ENCODE results near the gene RNF31. TPM values are rescaled to one million over a fixed set of nuclear protein-coding genes. Genes with fewer than 3 reads are reported as not detected.

The RNF31 gene
- total RNA-seq, 1 donor from 2014 or later: 79.4 TPM

GRCh38 chr14:24204163-24205146, 57.2 kb downstream of the RNF31 start:
- DNase-seq (ENCODE audit: low read depth): no peak
- TF ChIP-seq CTCF (conservative IDR thresholded peaks at IDR 0.05; ENCODE audit: low read depth, low read length): no peak
- H3K4me3 ChIP-seq (ENCODE audit: low read depth, low read length): no peak overlapping the region

DNA sequence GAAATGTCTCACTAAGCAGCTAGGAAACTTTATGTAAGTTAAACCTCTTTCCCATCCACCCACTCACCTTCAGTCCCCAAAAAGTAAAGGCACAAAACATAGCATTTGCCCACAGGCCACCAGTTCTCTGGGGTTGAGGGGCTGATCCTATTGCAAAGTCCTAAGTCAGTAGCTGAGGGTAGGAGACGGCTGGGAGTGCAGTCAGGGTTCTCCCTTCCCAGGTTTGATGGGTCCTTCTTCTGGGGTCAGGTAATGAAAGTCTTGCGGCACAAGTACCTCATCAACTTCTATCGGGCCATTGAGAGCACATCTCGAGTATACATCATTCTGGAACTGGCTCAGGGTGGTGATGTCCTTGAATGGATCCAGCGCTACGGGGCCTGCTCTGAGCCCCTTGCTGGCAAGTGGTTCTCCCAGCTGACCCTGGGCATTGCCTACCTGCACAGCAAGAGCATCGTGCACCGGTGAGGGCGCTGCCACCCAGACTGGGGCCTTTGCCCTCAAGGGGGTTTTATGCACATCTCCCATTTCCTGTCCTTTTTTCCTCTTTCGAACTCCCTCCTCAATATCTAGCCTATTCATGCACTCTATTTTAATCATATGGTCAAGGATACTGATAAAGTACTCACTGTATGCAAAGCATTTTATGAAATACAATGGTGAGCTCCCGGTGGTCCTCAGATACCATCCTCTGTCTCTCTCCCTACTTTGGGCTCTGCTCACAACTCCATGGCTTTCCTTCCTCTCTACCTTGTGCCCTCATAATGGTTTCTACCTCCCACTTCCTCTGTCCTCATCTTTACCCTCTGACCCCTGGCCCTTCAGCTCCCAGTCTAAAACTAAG, 59.2 kb downstream of the RNF31 start:
- TF ChIP-seq CTCF (conservative IDR thresholded peaks at IDR 0.05; ENCODE audit: low read depth, low read length): no peak

GRCh38 chr14:24207104-24207551, 59.8 kb downstream of the RNF31 start:
- no peak overlapping the region for H3K4me3 ChIP-seq (ENCODE audit: low read depth, low read length)
- DNase-seq (ENCODE audit: low read depth): no peak
- no peak for TF ChIP-seq CTCF (conservative IDR thresholded peaks at IDR 0.05; ENCODE audit: low read depth, low read length)

More for the DNA sequence above, 59.2 kb downstream of the RNF31 start:
- H3K4me3 ChIP-seq (ENCODE audit: low read depth, low read length): no peak overlapping the region
- DNase-seq (ENCODE audit: low read depth): no peak

DNA sequence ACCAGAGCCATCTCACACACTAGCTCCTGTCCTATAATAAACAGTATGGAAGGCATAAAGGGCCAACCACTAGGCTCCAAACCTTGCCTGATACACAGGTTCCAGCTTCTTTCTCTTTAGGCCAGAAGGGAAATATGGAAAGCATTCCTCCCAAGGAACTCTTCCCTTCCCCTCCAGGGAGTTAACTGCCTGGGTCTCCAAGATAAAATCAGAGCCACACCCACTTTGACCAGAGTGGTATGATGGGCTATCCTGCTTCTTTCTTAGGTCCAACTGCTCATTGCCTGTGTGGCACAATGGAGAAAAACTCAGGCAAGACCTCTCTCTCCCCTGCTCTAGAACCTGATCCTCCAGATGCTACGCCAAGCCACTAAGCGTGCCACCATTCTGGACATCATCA, 60.3 kb downstream of the RNF31 start:
- no peak overlapping the region for H3K4me3 ChIP-seq (ENCODE audit: low read depth, low read length)
- DNase-seq (ENCODE audit: low read depth): no peak
- no peak for TF ChIP-seq CTCF (conservative IDR thresholded peaks at IDR 0.05; ENCODE audit: low read depth, low read length)

Other genes starting within 250 kb of the RNF31 start
- 33.1 and 43.7 TPM in 2 replicates for gene DHRS4, start 193.7 kb upstream of the RNF31 start, total RNA-seq
- 13.6 and 14.8 TPM in 2 replicates for gene DHRS4L2, start 158.6 kb upstream of the RNF31 start, total RNA-seq
- gene CARMIL3, start 95.5 kb upstream of the RNF31 start, total RNA-seq: 0.07 TPM in 1 of 2 replicates, not detected in the other
- not detected in 2 replicates for gene CPNE6, start 75.9 kb upstream of the RNF31 start, total RNA-seq
- 40.0 and 47.7 TPM in 2 replicates for gene PCK2, start 53.2 kb upstream of the RNF31 start, total RNA-seq
- 42.6 and 51.2 TPM in 2 replicates for gene DCAF11, start 32.7 kb upstream of the RNF31 start, total RNA-seq
- gene NRL, start 32.5 kb upstream of the RNF31 start, total RNA-seq: 0.87 and 1.2 TPM in 2 replicates
- not detected in 2 replicates for gene FITM1, start 16.8 kb upstream of the RNF31 start, total RNA-seq
- gene PSME1, start 11.3 kb upstream of the RNF31 start, total RNA-seq: 266 and 385 TPM in 2 replicates
- gene EMC9, start 5.9 kb upstream of the RNF31 start, total RNA-seq: 22.3 and 31.8 TPM in 2 replicates
- 156 and 168 TPM in 2 replicates for gene PSME2, start 888 bp upstream of the RNF31 start, total RNA-seq
- 26.8 and 45.1 TPM in 2 replicates for gene IRF9, start 13.8 kb downstream of the RNF31 start, total RNA-seq
- 122 and 158 TPM in 2 replicates for gene REC8, start 24.6 kb downstream of the RNF31 start, total RNA-seq
- gene IPO4, start 41.3 kb downstream of the RNF31 start, total RNA-seq: 60.4 and 102 TPM in 2 replicates
- 54.4 and 84.1 TPM in 2 replicates for gene TM9SF1, start 47.9 kb downstream of the RNF31 start, total RNA-seq
- not detected in 2 replicates for gene TSSK4, start 58.2 kb downstream of the RNF31 start, total RNA-seq
- gene CHMP4A, start 66.0 kb downstream of the RNF31 start, total RNA-seq: 42.8 and 88.4 TPM in 2 replicates
- gene MDP1, start 68.6 kb downstream of the RNF31 start, total RNA-seq: 15.6 and 26.1 TPM in 2 replicates
- 219 and 220 TPM in 2 replicates for gene NEDD8, start 84.9 kb downstream of the RNF31 start, total RNA-seq
- gene GMPR2, start 85.4 kb downstream of the RNF31 start, total RNA-seq: 64.2 and 136 TPM in 2 replicates
- 43.2 and 53.2 TPM in 2 replicates for gene TINF2, start 95.1 kb downstream of the RNF31 start, total RNA-seq
- 0.63 and 0.94 TPM in 2 replicates for gene TGM1, start 115.7 kb downstream of the RNF31 start, total RNA-seq
- 32.7 and 39.0 TPM in 2 replicates for gene RABGGTA, start 124.1 kb downstream of the RNF31 start, total RNA-seq
- gene DHRS1, start 152.3 kb downstream of the RNF31 start, total RNA-seq: 25.7 and 26.4 TPM in 2 replicates
- 17.1 and 32.6 TPM in 2 replicates for gene NOP9, start 152.4 kb downstream of the RNF31 start, total RNA-seq
- gene CIDEB, start 160.5 kb downstream of the RNF31 start, total RNA-seq: 2.0 and 3.6 TPM in 2 replicates
- 1.3 and 2.7 TPM in 2 replicates for gene LTB4R2, start 162.6 kb downstream of the RNF31 start, total RNA-seq
- gene LTB4R, start 164.0 kb downstream of the RNF31 start, total RNA-seq: 0.06 and 4.0 TPM in 2 replicates
- gene ADCY4, start 187.6 kb downstream of the RNF31 start, total RNA-seq: 1.6 and 8.0 TPM in 2 replicates
- 6.4 and 7.6 TPM in 2 replicates for gene RIPK3, start 192.5 kb downstream of the RNF31 start, total RNA-seq
- gene NFATC4, start 220.7 kb downstream of the RNF31 start, total RNA-seq: 4.5 and 30.2 TPM in 2 replicates